ENCODE results near the gene NRAP. TPM values are rescaled to one million over a fixed set of nuclear protein-coding genes. Genes with fewer than 3 reads are reported as not detected.

The NRAP gene
- polyA plus RNA-seq, 1 donor (not counting 4 experiments of a cell fraction or from before 2014, with no cell fraction given): not detected

- DNase-seq (ENCODE audit: low read depth, low spot score) (no peak), FAIRE-seq (no peak)
- dilution Hi-C loops (cut with MboI; ENCODE audit: extremely low pct_ligation_motif_present, low sequenced_read_pairs): no loop called here
- Histone ChIP-seq H3K9me3 (ENCODE audit: control insufficient read depth, low read depth, low read length) (no peaks in the 10 kb centered on the region), H4K20me1 (ENCODE audit: control insufficient read depth, extremely low read depth, insufficient read depth, low read length) (no peaks in the 10 kb centered on the region), H3K27ac (ENCODE audit: control insufficient read depth, insufficient read depth, low read length) (no peak overlapping the region), H3K9ac (ENCODE audit: control insufficient read depth, extremely low read depth, insufficient read depth, low read length) (no peak overlapping the region), H3K4me3 (ENCODE audit: control insufficient read depth in 2 of 3, extremely low read depth in 1 of 3, insufficient read depth in 2 of 3, low read depth in 1 of 3, low read length in 3 of 3) (no peak overlapping the region), H3K36me3 (ENCODE audit: control insufficient read depth in 2 of 2, extremely low read depth in 1 of 2, insufficient read depth in 2 of 2, low read length in 2 of 2) (no peaks in the 10 kb centered on the region), H3K9me1 (ENCODE audit: control insufficient read depth, extremely low read depth, insufficient read depth, low read length) (no peaks in the 10 kb centered on the region), H3K4me2 (ENCODE audit: control insufficient read depth, extremely low read depth, insufficient read depth, low read depth, low read length) (no peak overlapping the region), H3K4me1 (ENCODE audit: control insufficient read depth, extremely low read depth, insufficient read depth, low read length) (no peaks in the 10 kb centered on the region), H3K27me3 (ENCODE audit: control insufficient read depth, extremely low read depth, insufficient read depth, low read length) (no peaks in the 10 kb centered on the region), H2AFZ (ENCODE audit: control insufficient read depth, low read length) (no peak overlapping the region), H3K79me2 (ENCODE audit: control insufficient read depth, insufficient read depth, low read length) (no peaks in the 10 kb centered on the region)
- TF ChIP-seq EZH2 (IDR thresholded peaks at IDR 0.05; ENCODE audit: low read length): no peak
- TF ChIP-seq CTCF (optimal IDR thresholded peaks at IDR 0.05 in 1 of 3, IDR thresholded peaks at IDR 0.05 in 1 of 3, conservative IDR thresholded peaks at IDR 0.05 in 1 of 3; ENCODE audit: extremely low read depth in 1 of 3, insufficient read depth in 2 of 3, low read length in 3 of 3): no peak
Observed at GRCh38 chr10:113651021-113651420, 12.8 kb downstream of the NRAP start.

GRCh38 chr10:113650172-113650571 is 13.7 kb downstream of the NRAP start:
- Histone ChIP-seq H3K4me1 (ENCODE audit: control insufficient read depth, extremely low read depth, insufficient read depth, low read length) (no peaks in the 10 kb centered on the region), H4K20me1 (ENCODE audit: control insufficient read depth, extremely low read depth, insufficient read depth, low read length) (no peaks in the 10 kb centered on the region), H3K27ac (ENCODE audit: control insufficient read depth, insufficient read depth, low read length) (no peak overlapping the region), H2AFZ (ENCODE audit: control insufficient read depth, low read length) (no peak overlapping the region), H3K36me3 (ENCODE audit: control insufficient read depth in 2 of 2, extremely low read depth in 1 of 2, insufficient read depth in 2 of 2, low read length in 2 of 2) (no peaks in the 10 kb centered on the region), H3K27me3 (ENCODE audit: control insufficient read depth, extremely low read depth, insufficient read depth, low read length) (no peaks in the 10 kb centered on the region), H3K4me3 (ENCODE audit: control insufficient read depth in 2 of 3, extremely low read depth in 1 of 3, insufficient read depth in 2 of 3, low read depth in 1 of 3, low read length in 3 of 3) (no peak overlapping the region), H3K9ac (ENCODE audit: control insufficient read depth, extremely low read depth, insufficient read depth, low read length) (no peak overlapping the region), H3K9me1 (ENCODE audit: control insufficient read depth, extremely low read depth, insufficient read depth, low read length) (no peaks in the 10 kb centered on the region), H3K9me3 (ENCODE audit: control insufficient read depth, low read depth, low read length) (no peaks in the 10 kb centered on the region), H3K79me2 (ENCODE audit: control insufficient read depth, insufficient read depth, low read length) (no peaks in the 10 kb centered on the region), H3K4me2 (ENCODE audit: control insufficient read depth, extremely low read depth, insufficient read depth, low read depth, low read length) (no peak overlapping the region)
- dilution Hi-C loops (cut with MboI; ENCODE audit: extremely low pct_ligation_motif_present, low sequenced_read_pairs): no loop called here
- FAIRE-seq: no peak
- DNase-seq (ENCODE audit: low read depth, low spot score): no peak
- TF ChIP-seq CTCF (optimal IDR thresholded peaks at IDR 0.05 in 1 of 3, IDR thresholded peaks at IDR 0.05 in 1 of 3, conservative IDR thresholded peaks at IDR 0.05 in 1 of 3; ENCODE audit: extremely low read depth in 1 of 3, insufficient read depth in 2 of 3, low read length in 3 of 3) (no peak), EZH2 (IDR thresholded peaks at IDR 0.05; ENCODE audit: low read length) (no peak)
